Muscle of arm (tissue), 12 donors: ENCODE data around the gene SLC3A2. TPM values are rescaled to one million over a fixed set of nuclear protein-coding genes. Genes with fewer than 3 reads are reported as not detected.
"Not testable (repeated sequence)": the region's sequence is repeated elsewhere in the genome, so short reads cannot be mapped to it uniquely, and the experiment has no call there.

Experiments used
- DNase-seq: peaks from one replicate; pipeline ENCODE4 v3.0.0-alpha.2; 2013
- polyA plus RNA-seq, 12 donors: library from polyadenylated mRNA; unstranded; fragments of 120-200 nt; gene quantifications; one replicate each; pipeline ENCODE4 v1.2.1, GENCODE V29; 2013; ENCODE audit not compliant: insufficient read length in 12 of 12

The SLC3A2 gene
- polyA plus RNA-seq, 12 donors: 32.8 to 132 (median 44.9) TPM; not detected in 1

- DNase-seq: no peak
Observed at GRCh38 chr11:62925745-62926679, 45.3 kb downstream of the SLC3A2 start.

DNA sequence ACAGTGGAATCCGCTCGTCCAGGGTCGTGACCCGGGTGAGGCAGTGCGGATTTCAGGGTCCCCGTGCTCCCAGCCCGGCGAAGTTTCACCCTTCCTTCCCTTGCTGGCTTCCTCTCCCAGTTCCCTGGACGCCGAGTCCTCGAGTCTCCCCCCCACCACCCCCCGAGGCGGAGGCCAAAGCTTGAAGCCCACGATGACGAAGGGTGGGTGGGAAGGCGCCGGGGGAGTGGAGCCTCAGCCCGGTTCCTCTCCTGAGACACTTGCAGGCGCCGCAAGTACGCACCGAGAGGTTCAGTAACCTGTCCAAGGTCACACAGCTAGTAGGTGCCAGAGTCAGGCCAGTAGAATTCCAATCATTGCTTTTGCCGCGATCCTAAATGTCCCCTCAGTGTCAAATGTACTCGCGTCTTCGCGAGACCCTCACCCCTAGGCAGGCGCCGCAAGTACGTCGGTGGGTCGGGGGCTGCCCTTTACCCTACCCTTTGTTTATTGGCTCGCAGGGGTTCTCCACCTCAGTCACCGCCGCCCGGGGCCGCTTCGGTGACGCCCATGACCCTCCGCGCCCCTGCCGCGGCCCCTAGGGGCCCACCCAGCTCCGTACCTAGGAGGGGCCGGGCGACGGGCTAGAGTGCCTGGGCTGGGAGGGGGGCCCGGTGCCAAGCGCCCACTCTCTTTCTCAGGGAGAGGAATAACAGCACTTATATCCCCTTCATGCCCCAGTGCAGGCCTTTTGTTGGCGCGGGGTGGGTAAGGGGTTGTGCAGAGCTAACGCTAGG lies 46.2 kb downstream of the SLC3A2 start:
- no peak for DNase-seq

DNA sequence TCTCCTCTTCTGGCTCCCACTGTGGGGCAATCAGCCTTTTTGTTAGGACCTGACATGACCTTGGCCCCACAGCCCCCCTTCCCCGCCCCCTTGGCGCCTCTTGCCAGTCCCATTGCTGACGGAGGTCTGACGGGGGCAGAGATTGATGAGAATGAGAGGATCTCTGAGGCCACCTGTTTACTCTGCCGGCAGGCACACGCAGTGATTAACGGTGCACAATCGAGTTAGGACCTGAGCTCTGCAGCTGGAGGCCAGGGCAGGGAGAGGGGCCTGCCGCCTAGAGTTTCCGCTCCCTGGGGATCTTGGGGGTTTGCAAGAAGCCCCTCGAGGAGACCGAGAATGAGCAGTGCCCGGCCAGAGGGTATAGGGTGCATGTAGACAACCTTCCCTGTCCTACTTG lies 47.3 kb downstream of the SLC3A2 start:
- DNase-seq: no peak

DNA sequence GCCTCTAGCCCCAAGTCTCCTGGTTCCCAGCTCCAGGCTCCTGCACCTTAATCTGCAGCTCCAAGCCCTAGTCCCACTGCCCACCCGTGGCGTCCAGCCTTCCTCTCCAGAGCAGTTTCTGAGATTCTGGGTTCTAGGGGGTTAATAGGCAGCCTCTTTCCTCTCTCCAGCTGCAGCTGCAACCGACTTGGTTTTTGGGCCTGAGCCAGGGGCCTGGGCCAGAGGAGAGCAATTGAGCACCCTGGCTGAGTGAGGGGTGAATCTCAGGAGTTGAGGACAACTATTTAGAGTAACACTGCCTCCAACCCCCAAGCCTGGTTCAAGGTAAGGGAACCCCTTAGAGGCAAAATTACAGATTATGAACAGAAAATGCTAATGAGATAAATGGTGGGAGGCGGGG lies 49.5 kb downstream of the SLC3A2 start:
- peak; percentile 69 for DNase-seq

DNA sequence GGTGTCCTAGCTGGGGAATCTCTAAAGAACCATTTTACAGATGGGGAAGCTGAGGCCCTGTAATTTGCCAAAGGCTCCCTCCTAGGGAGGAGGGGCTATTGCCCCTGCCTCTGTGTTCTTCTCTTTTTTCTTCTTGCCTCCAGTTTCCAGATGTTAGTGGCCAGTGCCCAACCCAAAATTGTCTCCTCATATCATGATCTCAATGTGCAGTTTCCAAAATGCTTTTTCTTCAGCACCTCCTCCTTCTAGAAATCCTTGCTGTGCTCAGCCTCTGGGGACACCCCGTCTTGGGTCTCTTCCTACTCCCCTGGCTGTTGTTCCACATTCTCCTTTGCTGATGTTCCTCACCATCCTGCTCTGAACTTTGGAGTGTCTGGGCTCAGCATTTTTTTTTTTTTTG lies 50.0 kb downstream of the SLC3A2 start:
- no peak for DNase-seq

GRCh38 chr11:62931499-62932278 lies 51.0 kb downstream of the SLC3A2 start:
- no peak for DNase-seq

DNA sequence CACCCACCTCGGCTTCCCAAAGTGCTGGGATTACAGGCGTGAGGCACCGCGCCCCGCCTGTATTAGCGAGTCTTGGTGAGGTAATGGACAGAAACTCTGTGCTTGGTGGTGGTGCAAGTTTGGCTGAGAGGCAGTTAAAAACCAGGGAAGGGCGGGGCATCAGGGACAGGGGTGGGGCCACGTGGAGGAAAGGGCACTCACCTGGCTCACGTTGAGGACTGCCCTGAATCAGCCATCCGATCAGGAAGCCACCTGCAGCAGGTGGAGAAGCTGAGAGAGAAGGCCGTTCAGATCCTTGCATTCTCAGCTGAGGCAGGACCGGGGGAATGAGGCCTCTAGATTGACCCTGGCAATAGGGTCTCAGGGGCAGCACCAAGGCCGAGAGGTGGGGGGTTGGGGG lies 52.6 kb downstream of the SLC3A2 start:
- no peak for DNase-seq

DNA sequence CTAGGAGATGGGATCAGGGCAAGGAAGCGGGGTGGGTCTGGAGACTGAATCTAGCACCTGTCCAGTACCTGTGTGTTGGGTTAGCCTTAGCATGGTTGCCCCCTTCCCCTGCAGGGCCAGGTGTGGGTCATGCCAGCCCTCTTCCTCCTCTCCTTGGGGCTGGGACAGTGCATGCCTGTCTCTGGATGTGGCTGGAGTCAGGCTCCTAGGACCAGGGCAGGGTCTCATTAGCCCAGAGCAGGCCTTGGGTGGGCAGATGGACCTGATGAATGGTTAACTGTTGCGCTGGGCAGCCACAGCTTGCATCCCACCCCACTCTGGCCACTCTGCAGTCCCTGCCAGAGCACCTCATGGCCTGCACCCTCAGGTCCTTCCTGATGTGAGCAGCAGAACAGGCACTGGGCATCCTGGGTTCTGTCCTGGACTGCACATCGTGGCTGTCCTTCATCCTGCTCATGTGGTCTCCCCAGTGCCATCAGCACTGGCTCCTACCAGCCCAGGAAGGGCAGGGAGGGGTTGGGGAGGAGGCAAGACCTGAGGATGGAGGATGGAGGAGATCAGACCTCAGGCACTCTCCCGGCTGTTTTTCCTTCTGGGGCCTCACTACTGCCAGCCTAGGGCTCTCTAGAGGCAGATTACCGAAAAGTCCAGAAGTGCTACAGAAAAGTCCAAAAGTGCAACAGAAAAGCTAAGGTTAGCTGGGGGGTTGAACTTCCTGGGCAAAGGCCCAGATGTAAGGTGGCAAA lies 53.2 kb downstream of the SLC3A2 start:
- no peak for DNase-seq

DNA sequence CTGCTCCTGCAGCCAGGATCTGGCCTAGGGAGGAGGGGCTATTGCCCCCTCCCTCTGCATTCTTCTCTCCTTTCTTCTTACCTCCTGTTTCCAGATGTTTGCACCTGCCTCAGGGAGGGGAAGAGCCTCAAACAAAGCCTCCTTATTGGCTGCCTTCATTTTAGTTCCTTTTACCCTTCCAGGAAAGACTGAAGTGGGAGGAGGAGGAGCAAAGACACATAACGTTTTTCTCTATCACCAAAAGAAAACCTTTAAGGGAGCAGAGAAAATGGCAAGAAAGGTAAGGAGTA lies 53.7 kb downstream of the SLC3A2 start:
- DNase-seq: no peak

GRCh38 chr11:62937528-62937927 lies 56.8 kb downstream of the SLC3A2 start:
- DNase-seq: not testable (repeated sequence)

Other genes with a start within 250 kb of the SLC3A2 start
- 100 to 1,000 TPM; 131 to 283 (median 176) TPM for gene GANAB, start 234.3 kb upstream of the SLC3A2 start, polyA plus RNA-seq
- gene INTS5, start 227.6 kb upstream of the SLC3A2 start, polyA plus RNA-seq: 10 to 100 TPM in 7 of 12 donors, 1 to 10 TPM in 4, not detected in 1; 8.0 to 13.0 (median 10.7) TPM
- 10 to 100 TPM in 11 of 12 donors, not detected in 1; 27.4 to 66.5 (median 34.9) TPM for gene C11orf98, start 215.7 kb upstream of the SLC3A2 start, polyA plus RNA-seq
- 1 to 10 TPM in 10 of 12 donors, not detected in 2; 2.3 to 3.6 (median 2.8) TPM for gene CSKMT, start 215.6 kb upstream of the SLC3A2 start, polyA plus RNA-seq
- gene UQCC3, start 209.2 kb upstream of the SLC3A2 start, polyA plus RNA-seq: 1 to 10 TPM in 10 of 12 donors, not detected in 2; 4.2 to 6.5 (median 4.7) TPM
- 1 to 10 TPM in 11 of 12 donors, not detected in 1; 3.3 to 9.5 (median 6.4) TPM for gene LBHD1, start 208.6 kb upstream of the SLC3A2 start, polyA plus RNA-seq
- gene UBXN1, start 201.8 kb upstream of the SLC3A2 start, polyA plus RNA-seq: 100 to 1,000 TPM in 11 of 12 donors, not detected in 1; 110 to 172 (median 124) TPM
- gene LRRN4CL, start 191.4 kb upstream of the SLC3A2 start, polyA plus RNA-seq: 10 to 100 TPM in 11 of 12 donors, not detected in 1; 13.6 to 31.1 (median 17.5) TPM
- 10 to 100 TPM in 11 of 12 donors, not detected in 1; 16.3 to 71.7 (median 23.7) TPM for gene BSCL2, start 173.5 kb upstream of the SLC3A2 start, polyA plus RNA-seq
- 1 to 10 TPM in 1 of 12 donors, under 1 TPM in 8, not detected in 3; 0.34 to 1.2 (median 0.70) TPM for gene GNG3, start 173.2 kb upstream of the SLC3A2 start, polyA plus RNA-seq
- 10 to 100 TPM in 11 of 12 donors, not detected in 1; 40.6 to 57.1 (median 49.4) TPM for gene HNRNPUL2, start 153.4 kb upstream of the SLC3A2 start, polyA plus RNA-seq
- gene TTC9C, start 152.4 kb upstream of the SLC3A2 start, polyA plus RNA-seq: 10 to 100 TPM in 11 of 12 donors, not detected in 1; 26.5 to 59.9 (median 30.2) TPM
- 1 to 10 TPM in 10 of 12 donors, not detected in 2; 3.1 to 5.1 (median 4.2) TPM for gene ZBTB3, start 126.7 kb upstream of the SLC3A2 start, polyA plus RNA-seq
- 100 to 1,000 TPM in 2 of 12 donors, 10 to 100 TPM in 9, not detected in 1; 60.7 to 102 (median 88.3) TPM for gene POLR2G, start 119.3 kb upstream of the SLC3A2 start, polyA plus RNA-seq
- 10 to 100 TPM in 11 of 12 donors, not detected in 1; 11.8 to 67.7 (median 14.6) TPM for gene TAF6L, start 109.5 kb upstream of the SLC3A2 start, polyA plus RNA-seq
- 10 to 100 TPM in 11 of 12 donors, not detected in 1; 25.7 to 41.4 (median 28.8) TPM for gene TMEM179B, start 93.5 kb upstream of the SLC3A2 start, polyA plus RNA-seq
- gene TMEM223, start 88.9 kb upstream of the SLC3A2 start, polyA plus RNA-seq: 10 to 100 TPM in 10 of 12 donors, not detected in 2; 11.9 to 16.9 (median 15.1) TPM
- gene NXF1, start 75.5 kb upstream of the SLC3A2 start, polyA plus RNA-seq: 100 to 1,000 TPM in 1 of 12 donors, 10 to 100 TPM in 10, not detected in 1; 55.0 to 132 (median 69.9) TPM
- gene STX5, start 48.8 kb upstream of the SLC3A2 start, polyA plus RNA-seq: 10 to 100 TPM in 11 of 12 donors, not detected in 1; 29.8 to 50.9 (median 34.3) TPM
- gene TEX54, start 48.1 kb upstream of the SLC3A2 start, polyA plus RNA-seq: under 1 TPM in 2 of 12 donors, not detected in 10; 0.42 to 0.80 TPM
- gene WDR74, start 41.3 kb upstream of the SLC3A2 start, polyA plus RNA-seq: 10 to 100 TPM in 11 of 12 donors, not detected in 1; 19.1 to 36.6 (median 30.7) TPM
- 1 to 10 TPM in 1 of 12 donors, under 1 TPM in 2, not detected in 9; 0.08 to 1.1 (median 0.48) TPM for gene CHRM1, start 40.5 kb downstream of the SLC3A2 start, polyA plus RNA-seq
- under 1 TPM in 3 of 12 donors, not detected in 9; 0.11 to 0.27 (median 0.15) TPM for gene SLC22A6, start 104.1 kb downstream of the SLC3A2 start, polyA plus RNA-seq
- gene SLC22A8, start 134.9 kb downstream of the SLC3A2 start, polyA plus RNA-seq: under 1 TPM in 2 of 12 donors, not detected in 10; 0.18 to 0.56 TPM